HUES64 (cell line): Measurements from ENCODE around the gene UIMC1.
"Not testable (repeated sequence)": the region's sequence is repeated elsewhere in the genome, so short reads cannot be mapped to it uniquely, and the experiment has no call there.

Source experiments
- H3K27ac ChIP-seq: 2 replicates; pipeline ENCODE4 v1.7.0; 2013; ENCODE audit warnings: low read depth, low read length, inconsistent platforms
- H3K27me3 ChIP-seq: 2 replicates; pipeline ENCODE4 v1.6.1; 2013; ENCODE audit warnings: mild to moderate bottlenecking, low read length; ENCODE audit not compliant: insufficient read depth
- H3K36me3 ChIP-seq: 2 replicates; pipeline ENCODE4 v1.6.1; 2013; ENCODE audit warnings: mild to moderate bottlenecking, low read length; ENCODE audit not compliant: insufficient read depth
- H3K4me1 ChIP-seq: 2 replicates; pipeline ENCODE4 v1.6.1; 2013; ENCODE audit warnings: mild to moderate bottlenecking, low read length, moderate library complexity; ENCODE audit not compliant: insufficient read depth
- H3K4me3 ChIP-seq: 2 replicates; pipeline ENCODE4 v1.5.1; 2013; ENCODE audit warnings: mild to moderate bottlenecking, low read length, moderate library complexity
- H3K9ac ChIP-seq: 2 replicates; pipeline ENCODE4 v1.6.1; 2013; ENCODE audit warnings: mild to moderate bottlenecking, low read depth, low read length
- H3K9me3 ChIP-seq: 2 replicates; pipeline ENCODE4 v1.6.1; 2013; ENCODE audit warnings: low read depth, low read length; ENCODE audit not compliant: insufficient read depth
- WGBS: fragments of 150-250, 120-280 bp; methylation state at CpG from one replicate; pipeline ENCODE4 v1.1.7; 2013; ENCODE audit warnings: missing lambda C conversion rate; 5-methylcytosine and 5-hydroxymethylcytosine counted together

Gene UIMC1

GRCh38 chr5:176987583-176987982 lies 19.0 kb downstream of the UIMC1 start:
- 96% methylated on average over 3 of the region's 3 CpGs for WGBS
- H3K9me3 ChIP-seq: 0 out of 2 replicates have a peak, but pooled peaks cover 14% of the 10 kb centered on the region
- H3K27me3 ChIP-seq: no peaks in the 10 kb centered on the region
- no peak overlapping the region for H3K9ac ChIP-seq
- H3K4me1 ChIP-seq: no peaks in the 10 kb centered on the region
- H3K27ac ChIP-seq: no peak overlapping the region
- no peak overlapping the region for H3K4me3 ChIP-seq
- H3K36me3 ChIP-seq: peaks cover 9% of the 10 kb centered on the region; the same call in 1 of the 2 replicates

GRCh38 chr5:176986280-176986679 lies 20.3 kb downstream of the UIMC1 start:
- 0 out of 2 replicates have a peak, but pooled peaks cover 14% of the 10 kb centered on the region for H3K9me3 ChIP-seq
- WGBS: 81% methylated on average over 1 of the region's 2 CpGs
- no peak overlapping the region for H3K27ac ChIP-seq
- H3K36me3 ChIP-seq: peaks cover 22% of the 10 kb centered on the region
- no peaks in the 10 kb centered on the region for H3K27me3 ChIP-seq
- no peaks in the 10 kb centered on the region for H3K4me1 ChIP-seq
- H3K9ac ChIP-seq: no peak overlapping the region
- no peak overlapping the region for H3K4me3 ChIP-seq

- Histone ChIP-seq H3K9ac (no peak overlapping the region), H3K4me1 (no peaks in the 10 kb centered on the region), H3K27ac (no peak overlapping the region), H3K9me3 (0 out of 2 replicates have a peak, but pooled peaks cover 14% of the 10 kb centered on the region), H3K36me3 (peaks cover 29% of the 10 kb centered on the region), H3K4me3 (no peak overlapping the region), H3K27me3 (no peaks in the 10 kb centered on the region)
- WGBS: 97% methylated on average over 2 of the region's 2 CpGs
These were observed 21.1 kb downstream of the UIMC1 start for GRCh38 chr5:176985516-176985915.

GRCh38 chr5:176984176-176984575 lies 22.4 kb downstream of the UIMC1 start:
- H3K27ac ChIP-seq, H3K4me1 ChIP-seq, H3K4me3 ChIP-seq, H3K27me3 ChIP-seq, H3K9ac ChIP-seq: not testable (repeated sequence)
- H3K36me3 ChIP-seq: peaks cover 43% of the 10 kb centered on the region
- H3K9me3 ChIP-seq: 0 out of 2 replicates have a peak, but pooled peaks cover 14% of the 10 kb centered on the region
- 96% methylated on average over 28 of the region's 28 CpGs for WGBS

- not testable (repeated sequence) for H3K9ac ChIP-seq, H3K27ac ChIP-seq, H3K4me3 ChIP-seq, H3K4me1 ChIP-seq, H3K27me3 ChIP-seq
- peaks cover 49% of the 10 kb centered on the region for H3K36me3 ChIP-seq
- 0 out of 2 replicates have a peak, but pooled peaks cover 14% of the 10 kb centered on the region for H3K9me3 ChIP-seq
- WGBS: 94% methylated on average over 21 of the region's 21 CpGs
These were observed 23.0 kb downstream of the UIMC1 start for GRCh38 chr5:176983593-176983992.

GRCh38 chr5:176983112-176983511 lies 23.5 kb downstream of the UIMC1 start:
- not testable (repeated sequence) for H3K4me1 ChIP-seq, H3K27me3 ChIP-seq, H3K9ac ChIP-seq, H3K27ac ChIP-seq, H3K4me3 ChIP-seq
- 0 out of 2 replicates have a peak, but pooled peaks cover 14% of the 10 kb centered on the region for H3K9me3 ChIP-seq
- H3K36me3 ChIP-seq: peaks cover 52% of the 10 kb centered on the region
- WGBS: 89% methylated on average over 13 of the region's 13 CpGs

GRCh38 chr5:176980818-176981217 lies 25.8 kb downstream of the UIMC1 start:
- Histone ChIP-seq H3K4me3 (no peak overlapping the region), H3K36me3 (peaks cover 58% of the 10 kb centered on the region), H3K9ac (no peak overlapping the region), H3K4me1 (no peaks in the 10 kb centered on the region), H3K9me3 (0 out of 2 replicates have a peak, but pooled peaks cover 8% of the 10 kb centered on the region), H3K27me3 (no peaks in the 10 kb centered on the region), H3K27ac (no peak overlapping the region)
- WGBS: 97% methylated on average over 6 of the region's 7 CpGs

GRCh38 chr5:176979669-176980068 lies 26.9 kb downstream of the UIMC1 start:
- no peaks in the 10 kb centered on the region for H3K27me3 ChIP-seq
- no peak overlapping the region for H3K9ac ChIP-seq
- H3K36me3 ChIP-seq: peaks cover 69% of the 10 kb centered on the region
- no peaks in the 10 kb centered on the region for H3K9me3 ChIP-seq
- H3K4me1 ChIP-seq: no peaks in the 10 kb centered on the region
- no peak overlapping the region for H3K27ac ChIP-seq
- no peak overlapping the region for H3K4me3 ChIP-seq
- 97% methylated on average over 3 of the region's 3 CpGs for WGBS

- H3K9ac ChIP-seq: no peak overlapping the region
- WGBS: 100% methylated on average over 1 of the region's 1 CpG
- no peaks in the 10 kb centered on the region for H3K27me3 ChIP-seq
- peaks cover 65% of the 10 kb centered on the region for H3K36me3 ChIP-seq
- no peaks in the 10 kb centered on the region for H3K4me1 ChIP-seq
- no peak overlapping the region for H3K4me3 ChIP-seq
- H3K9me3 ChIP-seq: no peaks in the 10 kb centered on the region
- H3K27ac ChIP-seq: no peak overlapping the region
These were observed 40.9 kb downstream of the UIMC1 start for GRCh38 chr5:176965633-176966032.

- Histone ChIP-seq H3K27ac (no peak overlapping the region), H3K4me1 (no peaks in the 10 kb centered on the region), H3K4me3 (no peak overlapping the region), H3K9me3 (no peaks in the 10 kb centered on the region), H3K36me3 (peaks cover 48% of the 10 kb centered on the region), H3K27me3 (no peaks in the 10 kb centered on the region), H3K9ac (no peak overlapping the region)
- WGBS: 81% methylated on average over 3 of the region's 3 CpGs
These were observed 47.5 kb downstream of the UIMC1 start for GRCh38 chr5:176959051-176959450.

GRCh38 chr5:176956756-176957155 lies 49.8 kb downstream of the UIMC1 start:
- H3K4me3 ChIP-seq: no peak overlapping the region
- no peak overlapping the region for H3K9ac ChIP-seq
- H3K27me3 ChIP-seq: no peaks in the 10 kb centered on the region
- H3K36me3 ChIP-seq: peaks cover 62% of the 10 kb centered on the region
- 93% methylated on average over 1 of the region's 1 CpG for whole genome bisulfite sequencing
- H3K4me1 ChIP-seq: no peaks in the 10 kb centered on the region
- no peaks in the 10 kb centered on the region for H3K9me3 ChIP-seq
- H3K27ac ChIP-seq: no peak overlapping the region

- no peaks in the 10 kb centered on the region for H3K9me3 ChIP-seq
- H3K36me3 ChIP-seq: peaks cover 70% of the 10 kb centered on the region
- H3K27me3 ChIP-seq: no peaks in the 10 kb centered on the region
- no peak overlapping the region for H3K4me3 ChIP-seq
- no peak overlapping the region for H3K27ac ChIP-seq
- no peaks in the 10 kb centered on the region for H3K4me1 ChIP-seq
- no peak overlapping the region for H3K9ac ChIP-seq
These were observed 50.7 kb downstream of the UIMC1 start for GRCh38 chr5:176955895-176956294.
